Measurements from ENCODE around the gene KCTD1. TPM values are rescaled to one million over a fixed set of nuclear protein-coding genes. Genes with fewer than 3 reads are reported as not detected.

The KCTD1 gene
- total RNA-seq, 1 donor from 2014 or later: 5.0 TPM

DNA sequence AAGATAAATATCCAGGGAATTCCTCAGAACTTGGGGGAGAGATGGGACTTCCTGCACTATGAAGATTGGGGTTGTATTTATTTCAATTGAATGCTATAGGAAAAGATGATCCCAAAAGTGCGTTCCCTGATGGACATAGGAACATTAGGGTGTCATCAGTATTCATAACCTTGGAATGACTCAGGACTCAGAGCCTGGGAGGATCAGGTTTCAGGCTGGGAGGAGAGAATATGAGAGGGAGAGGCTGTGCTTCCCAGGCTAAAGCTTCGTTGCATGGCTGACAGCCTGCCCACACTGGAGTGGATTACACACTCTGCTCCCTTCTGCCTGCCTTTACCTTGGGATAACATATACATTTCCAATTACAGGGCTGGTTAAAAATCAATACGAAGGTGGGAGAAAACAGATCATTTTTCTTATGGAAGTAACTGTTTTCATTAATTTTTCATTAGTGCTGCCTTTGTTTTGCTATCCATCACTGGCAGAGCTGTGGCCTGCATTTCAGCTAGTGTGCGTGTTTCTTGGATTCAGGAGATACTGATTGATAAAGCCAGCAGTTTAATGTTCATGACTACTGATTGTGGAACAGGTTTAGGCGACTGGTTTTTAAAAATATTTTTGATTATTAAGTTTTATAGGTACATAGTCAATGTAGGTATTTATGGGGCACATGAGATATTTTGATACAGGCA, 118.7 kb downstream of the KCTD1 start:
- DNase-seq (ENCODE audit: low read depth in 2 of 2): peak in 1 of 2 donors; percentile 17

DNA sequence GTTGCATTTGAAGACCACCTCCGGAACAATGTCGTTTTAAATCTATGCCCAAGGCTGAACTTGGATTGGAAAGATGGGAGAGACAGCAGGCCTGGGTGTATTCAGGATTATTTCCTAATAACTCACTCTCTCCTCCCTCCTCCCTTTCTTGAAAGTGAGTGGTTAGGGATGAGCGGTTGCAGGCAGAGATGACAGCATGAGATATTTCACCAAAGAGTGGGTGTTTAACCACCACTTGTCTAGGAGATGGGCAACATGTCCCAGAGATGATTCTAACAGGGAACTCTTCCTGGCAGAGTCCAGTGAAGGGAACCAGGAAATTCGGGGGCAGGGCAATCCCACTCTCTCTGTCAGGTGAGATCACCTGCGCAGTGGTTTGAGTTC, 123.2 kb downstream of the KCTD1 start:
- DNase-seq (ENCODE audit: low read depth in 2 of 2): no peak

DNA sequence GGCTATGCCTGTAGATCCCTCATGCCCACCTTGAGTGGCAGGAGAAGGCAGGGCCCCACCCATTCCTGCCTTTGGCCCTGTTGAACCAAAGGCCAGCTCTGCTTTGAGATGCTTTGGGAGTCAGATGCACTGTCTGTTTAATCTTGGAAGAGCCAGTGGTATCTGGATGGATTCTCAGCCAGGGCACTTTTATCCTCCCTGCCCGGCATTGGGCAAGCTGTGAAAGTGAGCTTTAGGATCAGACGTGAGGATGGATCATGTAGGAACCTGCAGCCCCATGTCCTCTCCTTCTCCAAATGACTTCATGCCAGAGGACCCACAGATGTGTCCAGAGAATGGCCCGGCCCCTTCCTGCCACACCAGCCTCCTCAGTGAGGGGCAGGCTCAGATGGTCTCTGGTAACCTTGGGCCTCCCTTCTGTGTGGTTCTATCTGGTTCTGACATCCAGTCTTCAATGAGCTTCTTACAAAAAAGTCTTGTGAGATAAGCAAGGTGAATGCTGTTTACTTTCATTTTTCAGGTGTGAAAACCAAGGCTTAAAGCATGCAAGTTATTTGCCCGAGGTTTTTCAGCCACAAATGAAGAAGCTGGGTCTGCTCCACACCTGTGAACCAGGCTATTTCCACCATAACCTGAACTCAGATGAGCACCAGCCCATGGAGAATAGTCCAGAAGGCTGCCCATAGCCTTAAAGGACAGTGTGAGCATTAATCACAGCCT, 123.8 kb downstream of the KCTD1 start:
- DNase-seq (ENCODE audit: low read depth in 2 of 2): no peak

DNA sequence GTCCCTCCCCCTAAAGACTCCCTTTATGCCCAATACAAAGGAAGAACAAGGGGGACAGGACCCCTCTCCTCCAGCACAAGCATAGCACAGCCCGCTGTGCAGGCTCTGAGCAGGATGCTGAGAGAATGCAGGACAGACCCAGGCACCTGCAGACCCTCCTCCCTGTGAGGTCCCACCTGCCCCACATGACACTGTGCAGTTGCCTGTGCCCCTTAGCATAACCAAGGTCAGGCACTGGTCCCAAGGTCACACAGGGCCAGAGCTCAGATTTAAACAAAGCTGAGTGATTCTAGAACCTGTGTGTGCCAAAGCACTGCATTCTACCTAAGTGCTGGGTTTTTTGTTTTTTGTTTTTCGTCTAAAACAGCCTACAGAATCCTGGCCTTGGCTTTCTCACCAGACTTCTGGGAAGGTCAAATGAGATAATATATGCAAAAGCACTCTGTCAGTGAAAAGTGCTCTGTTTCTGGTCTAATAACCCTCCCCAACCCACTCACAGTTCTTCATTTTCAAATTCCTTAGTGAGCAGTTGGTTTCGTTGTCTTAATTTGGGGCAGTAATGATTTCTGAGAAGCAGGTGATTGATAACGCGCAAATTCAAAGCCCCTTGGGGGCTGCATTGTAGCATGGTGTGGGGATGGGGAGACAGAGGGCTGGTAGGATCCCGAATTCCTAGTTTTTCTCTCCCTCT, 125.7 kb downstream of the KCTD1 start:
- DNase-seq (ENCODE audit: low read depth in 2 of 2): no peak

DNA sequence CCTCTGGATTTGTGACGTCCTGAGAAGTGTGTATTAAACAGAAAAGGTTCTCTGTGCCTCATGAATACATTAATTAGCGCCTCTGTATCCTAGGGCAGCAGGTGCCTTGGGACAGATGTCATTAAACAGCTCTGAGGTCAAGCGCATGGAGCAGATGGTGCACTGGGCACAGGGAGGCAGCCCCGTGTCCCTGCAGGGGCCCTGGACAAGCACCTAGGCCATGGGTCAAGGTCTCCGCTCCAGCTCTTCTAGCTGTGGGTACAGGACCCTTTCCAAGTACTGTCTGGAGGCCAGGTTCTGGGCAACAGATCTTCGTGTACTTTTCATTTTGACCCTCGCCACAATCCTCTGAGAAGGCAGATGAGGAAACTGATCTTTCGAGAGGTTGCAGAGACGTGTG, 126.4 kb downstream of the KCTD1 start:
- DNase-seq (ENCODE audit: low read depth in 2 of 2): no peak

DNA sequence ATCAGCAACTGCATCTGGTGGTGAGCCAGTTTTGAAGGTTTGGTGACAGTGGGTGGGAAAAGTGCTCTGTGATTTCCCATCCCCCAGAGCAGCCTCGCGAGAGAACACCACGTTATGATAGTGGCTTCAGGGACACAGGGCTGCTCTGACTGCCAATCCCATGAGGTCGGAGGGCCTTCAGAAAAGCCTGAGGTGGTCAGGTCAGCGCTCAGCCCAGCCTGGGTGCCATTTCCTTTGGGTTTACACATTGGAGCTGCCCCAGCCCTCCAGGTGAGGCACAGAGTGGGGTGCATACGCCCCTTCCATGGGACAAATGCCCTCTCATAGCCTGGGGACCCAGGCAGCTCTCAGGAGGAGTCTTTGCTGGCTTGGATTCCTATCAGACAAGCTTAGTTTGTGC, 126.8 kb downstream of the KCTD1 start:
- DNase-seq (ENCODE audit: low read depth in 2 of 2): no peak

DNA sequence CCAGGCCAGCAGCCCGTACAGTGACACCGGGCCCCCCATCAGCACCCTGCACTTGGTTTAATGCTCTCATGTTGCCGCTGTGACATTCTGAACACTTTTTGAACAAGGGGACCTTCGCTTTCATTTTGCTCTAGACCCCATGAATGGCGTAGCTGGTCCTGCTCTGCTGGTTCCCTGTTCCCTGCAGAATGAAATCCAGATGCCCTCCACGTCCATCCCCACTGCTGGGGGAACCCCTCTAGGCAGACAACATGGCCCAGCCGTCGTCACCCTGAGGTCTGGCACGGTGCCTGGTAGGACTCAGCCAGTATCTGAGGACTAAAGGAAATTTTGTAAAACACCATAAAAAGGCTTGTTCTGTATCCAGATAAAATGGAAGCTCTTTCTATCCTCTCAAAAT, 128.6 kb downstream of the KCTD1 start:
- no peak for DNase-seq (ENCODE audit: low read depth in 2 of 2)

DNA sequence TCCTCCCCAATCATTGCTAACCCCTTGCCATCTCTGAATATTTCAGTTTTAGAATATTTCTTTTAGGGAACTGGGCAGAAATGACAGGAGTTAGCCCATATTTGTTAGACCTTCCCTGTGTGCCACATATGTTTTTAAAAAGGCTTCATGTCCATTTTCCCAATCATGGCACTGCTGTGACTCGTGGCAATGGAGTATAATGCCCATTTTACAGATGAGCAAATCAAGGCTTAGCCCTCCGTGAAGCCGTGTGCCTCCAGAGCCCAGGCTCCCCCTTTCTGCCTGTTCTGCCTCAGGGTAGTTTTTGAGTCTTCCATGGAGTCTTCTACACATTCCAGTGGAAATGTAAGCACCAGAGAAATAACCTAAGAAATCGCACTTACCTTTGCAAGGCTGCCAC, 130.1 kb downstream of the KCTD1 start:
- DNase-seq (ENCODE audit: low read depth in 2 of 2): no peak

DNA sequence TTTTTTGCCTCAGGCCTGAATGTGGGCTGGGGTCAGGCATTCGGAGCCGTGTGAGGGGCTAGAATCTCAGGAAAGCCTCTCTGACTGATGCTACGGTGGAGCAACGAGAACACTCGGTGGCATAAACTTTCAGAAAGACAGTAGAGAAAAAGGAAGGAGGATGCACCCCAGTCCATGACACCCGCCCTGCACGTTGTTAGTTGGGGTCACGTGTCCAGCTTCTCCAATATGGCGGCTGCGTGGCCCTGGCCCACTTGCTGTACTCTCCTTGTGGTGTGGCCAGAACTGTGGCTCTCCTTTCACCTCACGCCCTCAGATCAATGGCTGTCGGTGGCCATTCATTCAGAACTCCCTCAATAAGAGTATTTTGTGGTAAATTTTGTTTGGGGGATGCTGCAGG, 131.2 kb downstream of the KCTD1 start:
- no peak for DNase-seq (ENCODE audit: low read depth in 2 of 2)

DNA sequence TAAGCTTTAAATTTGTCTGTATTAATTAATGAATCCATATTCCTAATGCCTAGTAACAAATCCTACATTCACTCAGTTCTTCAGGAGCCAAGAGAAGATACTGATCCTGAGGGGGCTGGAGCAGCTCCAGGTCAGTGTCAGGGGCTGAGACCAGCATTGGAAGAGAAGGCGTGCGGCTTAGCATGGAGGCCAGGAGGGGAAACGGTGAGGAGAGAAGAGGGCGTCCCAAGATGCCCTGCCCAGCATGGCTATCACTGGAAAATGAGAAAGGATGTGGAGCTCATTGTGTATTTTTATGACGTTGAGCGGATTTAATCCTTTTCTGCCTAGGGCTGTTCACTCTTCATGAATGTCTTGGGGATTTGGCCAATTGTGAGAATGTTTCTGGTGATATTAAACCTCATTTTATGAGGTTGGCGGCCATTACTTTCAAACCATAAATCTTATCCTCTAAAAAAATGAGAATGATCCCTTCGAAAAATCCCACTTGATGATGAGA, 131.7 kb downstream of the KCTD1 start:
- DNase-seq (ENCODE audit: low read depth in 2 of 2): no peak

DNA sequence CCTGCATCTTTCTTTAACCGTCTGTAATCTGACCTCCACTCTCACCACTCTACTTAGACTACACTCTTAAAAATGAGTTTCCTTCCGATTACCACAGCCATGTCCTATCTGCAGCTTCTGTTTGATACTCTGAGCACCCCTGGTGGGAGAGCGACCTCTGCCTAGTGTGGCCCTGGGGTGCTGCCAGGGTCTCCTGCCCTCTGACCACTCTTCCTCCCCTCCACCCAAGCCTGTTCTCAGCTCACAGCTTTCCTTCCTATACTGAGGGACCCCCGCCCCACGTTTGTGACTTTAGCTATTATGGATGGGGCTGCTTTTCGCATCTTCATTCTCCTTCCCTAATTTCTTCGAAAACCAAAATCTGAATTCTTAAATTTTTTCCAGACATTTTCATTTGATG, 132.7 kb downstream of the KCTD1 start:
- DNase-seq (ENCODE audit: low read depth in 2 of 2): no peak

DNA sequence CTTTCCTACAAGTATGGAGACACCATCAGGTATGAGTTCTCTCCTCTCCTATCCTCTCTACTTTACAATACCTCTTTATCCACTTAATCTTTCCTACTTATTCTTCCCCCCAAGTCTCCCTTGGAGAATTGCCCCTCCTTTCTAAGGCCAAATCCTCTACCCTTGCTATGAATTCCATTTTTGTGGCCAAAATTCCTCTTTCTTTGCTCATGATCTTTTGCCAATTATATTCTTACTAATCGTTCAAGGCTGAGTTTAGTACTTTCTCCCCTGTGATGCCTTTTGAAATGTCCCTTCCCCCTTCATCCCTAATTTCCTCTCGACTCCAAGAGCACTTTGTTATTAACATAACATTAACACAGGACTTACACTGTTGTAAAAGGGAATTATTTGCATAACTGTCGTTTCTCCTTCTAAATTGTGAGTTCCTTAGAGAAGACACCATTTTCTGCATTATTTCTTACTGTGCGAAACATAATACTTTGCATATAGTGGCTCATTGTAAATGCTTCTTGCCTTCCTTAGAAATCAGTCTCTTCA, 133.4 kb downstream of the KCTD1 start:
- DNase-seq (ENCODE audit: low read depth in 2 of 2): no peak

DNA sequence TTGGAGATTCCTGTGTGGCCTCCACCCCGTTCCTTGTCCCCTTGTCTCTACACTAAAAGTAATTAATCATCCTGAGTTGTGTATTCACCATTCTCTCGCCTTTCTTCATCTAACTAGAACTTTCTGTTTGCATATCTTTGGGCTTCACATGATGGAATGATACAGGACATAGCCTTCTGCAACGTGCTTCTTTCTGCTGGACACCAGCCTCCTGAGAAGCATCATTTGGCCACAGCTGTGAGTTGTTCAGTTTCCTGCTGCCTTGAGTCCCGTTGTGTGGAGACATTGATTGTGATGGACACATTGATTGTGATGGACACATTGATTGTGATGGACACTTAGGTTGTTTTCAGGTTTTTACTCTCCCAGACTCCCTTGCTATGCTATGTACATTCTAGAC, 139.3 kb downstream of the KCTD1 start:
- DNase-seq (ENCODE audit: low read depth in 2 of 2): no peak

DNA sequence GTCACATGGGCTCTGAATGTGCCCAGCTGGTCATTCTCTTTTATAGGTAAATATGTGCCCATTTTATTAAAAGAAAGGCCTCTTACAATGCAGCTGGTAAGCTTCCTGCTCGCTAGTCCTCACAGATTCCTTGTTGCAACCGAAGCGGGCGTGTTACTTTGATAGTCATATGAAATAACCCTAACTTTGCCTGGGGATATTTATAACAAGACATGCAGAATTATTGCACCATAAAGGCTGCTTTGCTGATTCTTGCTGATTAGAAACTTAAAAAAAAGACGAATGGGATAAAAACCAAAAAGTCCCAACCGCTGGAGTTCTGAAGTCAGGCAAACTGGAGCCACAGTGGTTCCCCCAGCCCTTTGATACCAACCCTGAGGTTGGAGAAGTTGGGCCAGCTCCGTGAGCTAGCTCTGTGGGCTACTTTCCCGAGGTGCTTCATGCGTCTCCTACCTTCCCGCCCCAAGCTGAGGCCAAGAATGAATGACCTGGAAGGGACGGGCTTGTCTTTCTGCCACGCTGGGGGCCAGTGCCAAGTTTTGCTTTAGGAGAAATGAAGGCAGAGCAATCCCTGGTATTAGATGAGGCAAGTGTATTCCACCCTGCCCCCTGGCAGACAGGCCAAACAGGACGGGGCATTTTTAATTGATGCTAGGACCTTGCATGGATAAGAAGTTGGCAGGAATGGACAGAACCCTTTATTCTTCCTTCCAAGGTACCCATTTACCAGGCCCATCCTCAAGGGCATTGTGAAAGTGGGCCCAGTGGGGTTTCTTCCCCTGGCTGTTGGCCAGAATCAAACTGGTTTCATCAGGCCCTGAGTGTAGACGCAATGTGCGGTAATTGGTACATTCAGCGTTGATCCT, 140.4 kb downstream of the KCTD1 start:
- DNase-seq (ENCODE audit: low read depth in 2 of 2): no peak

DNA sequence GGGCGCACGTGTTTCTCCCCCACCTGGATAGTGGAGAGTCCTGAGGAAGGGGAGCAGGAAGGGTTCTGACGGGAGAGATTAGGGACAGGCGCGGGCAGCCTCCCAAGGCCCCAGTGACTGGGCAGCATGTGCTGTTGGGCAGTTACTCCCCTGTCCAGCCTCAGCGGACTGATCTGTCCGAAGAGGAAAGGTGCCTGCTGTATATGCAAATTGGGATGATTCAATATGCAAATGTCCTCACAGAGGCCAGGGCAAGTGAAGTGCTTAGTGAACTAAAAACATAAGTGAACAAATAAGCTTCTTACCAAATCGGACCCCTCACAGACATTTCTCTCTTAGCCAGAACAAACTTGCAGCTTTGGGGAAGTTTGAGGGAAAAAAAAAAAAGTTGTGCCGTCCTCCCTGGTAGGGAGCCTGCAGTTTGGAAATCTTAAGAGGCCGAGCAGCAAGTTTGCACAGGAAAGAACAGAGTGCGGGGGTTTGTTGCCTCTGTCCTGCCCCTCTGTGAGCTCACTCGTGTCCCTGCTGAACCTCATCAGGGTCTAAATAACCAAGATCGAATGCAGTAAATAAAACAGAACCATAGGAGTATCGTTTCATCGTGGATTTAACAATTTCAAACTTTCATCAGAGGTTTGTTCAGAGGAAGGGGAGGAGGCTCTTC, 141.4 kb downstream of the KCTD1 start:
- DNase-seq (ENCODE audit: low read depth in 2 of 2): no peak

DNA sequence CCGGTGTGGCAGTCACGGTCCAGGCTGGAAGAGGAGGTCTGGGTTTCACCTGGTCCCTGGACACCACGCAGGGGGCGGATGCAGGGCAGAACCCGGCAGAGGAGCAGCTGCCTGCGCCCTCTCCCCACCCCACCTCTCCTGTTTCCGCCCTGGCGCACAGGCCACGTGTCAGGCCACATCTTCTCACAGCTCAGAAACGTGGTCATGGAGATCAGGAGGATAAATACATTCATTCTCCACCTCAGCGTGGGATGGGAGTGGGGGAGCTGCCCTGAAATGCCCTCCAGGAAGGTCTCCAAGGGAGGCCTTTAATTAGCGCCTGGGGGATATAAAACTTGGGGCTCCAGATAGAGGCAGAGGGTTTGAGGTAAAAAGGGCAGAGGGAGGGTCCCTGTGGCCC, 142.0 kb downstream of the KCTD1 start:
- no peak for DNase-seq (ENCODE audit: low read depth in 2 of 2)

DNA sequence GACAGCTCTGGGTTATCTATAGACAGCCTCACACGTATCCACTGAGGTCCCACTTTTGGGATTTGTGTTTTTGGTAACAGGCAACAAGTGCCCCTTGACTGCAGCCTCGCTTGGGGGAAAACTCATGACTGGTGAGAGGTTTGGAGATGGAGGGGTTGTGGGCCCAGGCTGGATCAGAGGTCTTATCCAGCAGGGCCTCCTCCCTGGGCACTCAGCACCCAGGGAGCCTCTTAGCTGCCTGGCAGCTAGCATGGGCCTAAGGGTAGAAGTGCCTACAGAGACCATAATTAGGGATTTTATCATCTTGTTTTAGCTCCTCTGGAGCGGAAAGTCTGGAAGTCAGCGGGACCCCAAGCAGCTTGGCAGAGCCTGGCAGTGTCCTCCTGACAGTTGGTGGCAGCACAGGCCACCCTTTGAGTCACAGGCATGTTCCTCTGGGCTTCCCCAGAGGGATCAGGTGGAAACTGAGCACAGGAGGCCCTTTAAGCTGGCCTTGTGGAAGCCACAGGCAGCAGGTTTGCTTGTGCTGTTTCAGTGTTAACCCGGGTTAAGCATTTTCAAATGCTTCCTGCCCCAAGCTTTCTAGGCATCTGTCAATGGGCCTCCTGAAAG, 143.1 kb downstream of the KCTD1 start:
- peak; percentile 52 to 67 for DNase-seq (ENCODE audit: low read depth in 2 of 2)
